A673 (cell line): ENCODE data around the gene CDH23. TPM values are rescaled to one million over a fixed set of nuclear protein-coding genes. Genes with fewer than 3 reads are reported as not detected.

Experiments used
- BruUV-seq: library from RNA; stranded (reverse); fragments of 400-500 nt; replicated peaks from 2 replicates; lab custom pipeline; 2021; lab: Mats Ljungman, UMichigan
- CTCF ChIA-PET: fragments of 300-600 bp; sonication (Branson Sonifier 250); formaldehyde crosslinking; loops from one replicate; lab custom pipeline; 2022; ENCODE audit warnings: antibody characterized with exemption; lab: Charles Lee
- POLR2A ChIA-PET: fragments of 300-600 bp; sonication (Branson Sonifier 250); formaldehyde crosslinking; loops from one replicate; lab custom pipeline; 2022; ENCODE audit warnings: antibody characterized with exemption; ENCODE audit not compliant: low non-redundant PET; lab: Charles Lee
- DNase-seq: peaks from one replicate; pipeline ENCODE4 v3.0.0-alpha.2; 2015; ENCODE audit warnings: low spot score
- H3K27ac ChIP-seq: fragments of 200-600 bp; sonication (generic); 2 replicates; pipeline ENCODE4 v1.5.1; 2016; ENCODE audit warnings: mixed run types, low read depth, mild to moderate bottlenecking, mixed read lengths, antibody characterized with exemption, low read length; ENCODE audit not compliant: poor library complexity, severe bottlenecking
- H3K27me3 ChIP-seq: fragments of 200-600 bp; sonication (generic); replicated peaks from 2 replicates; pipeline ENCODE4 v1.6.1; 2017; ENCODE audit warnings: mixed run types, low read depth, mild to moderate bottlenecking, mixed read lengths, antibody characterized with exemption, low read length; ENCODE audit not compliant: insufficient read depth, poor library complexity
- H3K36me3 ChIP-seq: fragments of 200-600 bp; sonication (generic); 2 replicates; pipeline ENCODE4 v1.6.1; 2016; ENCODE audit warnings: mixed run types, mild to moderate bottlenecking, mixed read lengths, antibody characterized with exemption, low read length; ENCODE audit not compliant: insufficient read depth, poor library complexity, severe bottlenecking
- H3K4me1 ChIP-seq: fragments of 200-600 bp; sonication (generic); 2 replicates; pipeline ENCODE4 v1.6.1; 2017; ENCODE audit warnings: mixed run types, mild to moderate bottlenecking, mixed read lengths, antibody characterized with exemption, low read length; ENCODE audit not compliant: insufficient read depth, poor library complexity, severe bottlenecking
- H3K4me3 ChIP-seq: fragments of 200-600 bp; sonication (generic); 2 replicates; pipeline ENCODE4 v1.5.1; 2016; ENCODE audit warnings: low read depth, mixed run types, mild to moderate bottlenecking, mixed read lengths, low read length; ENCODE audit not compliant: poor library complexity, severe bottlenecking
- H3K9me3 ChIP-seq: fragments of 200-600 bp; sonication (generic); 2 replicates; pipeline ENCODE4 v1.6.1; 2016; ENCODE audit warnings: mixed run types, low read depth, mild to moderate bottlenecking, mixed read lengths, antibody characterized with exemption, low read length; ENCODE audit not compliant: poor library complexity, severe bottlenecking
- CTCF ChIP-seq: fragments of 300-800, 200-600 bp; sonication (generic); conservative IDR thresholded peaks from 2 replicates; pipeline ENCODE4 v1.5.1; 2017; ENCODE audit warnings: low read depth, mild to moderate bottlenecking, antibody characterized with exemption, low read length, moderate library complexity, mixed read lengths
- EZH2 ChIP-seq: fragments of 200-600 bp; sonication (generic); IDR thresholded peaks from 2 replicates; pipeline ENCODE4 v1.6.1; 2017; ENCODE audit warnings: borderline replicate concordance, low read depth, mild to moderate bottlenecking, mixed read lengths, antibody characterized with exemption, low read length; ENCODE audit not compliant: poor library complexity, severe bottlenecking
- intact Hi-C: fragments of 100-400 bp; cut with micrococcal nuclease; formaldehyde crosslinking; loops from one replicate; pipeline ENCODE4 v1.10.0; 2022; ENCODE audit not compliant: unreplicated experiment
- total RNA-seq: library from RNA; stranded (reverse); gene quantifications from 2 replicates; pipeline ENCODE4 v1.2.3, GENCODE V29; 2021

CDH23 gene
- total RNA-seq, 1 experiment from 2014 or later, result 49.7 TPM

GRCh38 chr10:71704816-71705215, 308.1 kb downstream of the CDH23 start:
- no peak overlapping the region for H3K4me3 ChIP-seq
- ChIA-PET CTCF (interaction anchor here (1.1 kb wide), 1 partner anchor 191 kb away, joined by 3 read pairs; no protein-coding TSS in a partner anchor), POLR2A (no interaction called here)
- no peaks in the 10 kb centered on the region for H3K36me3 ChIP-seq
- H3K4me1 ChIP-seq, result no peaks in the 10 kb centered on the region
- DNase-seq, result no peak
- no peak overlapping the region for H3K27ac ChIP-seq
- intact Hi-C loops, result loop anchor here (5.0 kb wide), 1 partner anchor 323 kb away; no protein-coding TSS in a partner anchor
- no peaks in the 10 kb centered on the region for H3K27me3 ChIP-seq
- no peaks in the 10 kb centered on the region for H3K9me3 ChIP-seq
- no TSS peak for BruUV-seq
- TF ChIP-seq EZH2 (no peak), CTCF (no peak)

GRCh38 chr10:71705582-71705981, 308.9 kb downstream of the CDH23 start:
- intact Hi-C loops, result loop anchor here (5.0 kb wide), 1 partner anchor 323 kb away; no protein-coding TSS in a partner anchor

GRCh38 chr10:71706216-71707121, 309.7 kb downstream of the CDH23 start:
- no peak overlapping the region for H3K4me3 ChIP-seq
- H3K36me3 ChIP-seq, result no peaks in the 10 kb centered on the region
- TF ChIP-seq CTCF (no peak), EZH2 (no peak)
- H3K27me3 ChIP-seq, result no peaks in the 10 kb centered on the region
- no peak overlapping the region for H3K27ac ChIP-seq
- no peak for DNase-seq
- ChIA-PET CTCF (interaction anchor here (0.7 to 0.8 kb wide), 3 partner anchors 8 to 311 kb away, joined by 3 read pairs; no protein-coding TSS in a partner anchor), POLR2A (no interaction called here)
- no peaks in the 10 kb centered on the region for H3K9me3 ChIP-seq
- BruUV-seq, result no TSS peak
- no peaks in the 10 kb centered on the region for H3K4me1 ChIP-seq
- intact Hi-C loops, result loop anchor here (5.0 kb wide), 1 partner anchor 324 kb away; no protein-coding TSS in a partner anchor

More at GRCh38 chr10:71705582-71705981, 308.9 kb downstream of the CDH23 start:
- Histone ChIP-seq H3K4me3 (no peak overlapping the region), H3K36me3 (no peaks in the 10 kb centered on the region), H3K9me3 (no peaks in the 10 kb centered on the region), H3K4me1 (no peaks in the 10 kb centered on the region), H3K27ac (no peak overlapping the region), H3K27me3 (no peaks in the 10 kb centered on the region)
- no TSS peak for BruUV-seq
- TF ChIP-seq EZH2 (no peak), CTCF (no peak)
- ChIA-PET POLR2A (no interaction called here), CTCF (interaction anchor here (0.8 to 1.1 kb wide), 2 partner anchors 191 to 310 kb away, joined by 3 read pairs; no protein-coding TSS in a partner anchor)
- no peak for DNase-seq
